SH-SY5Y (cell line): ENCODE measurements around the gene STK24.

Experiments
- GATA2 ChIP-seq: IDR thresholded peaks from 2 replicates; pipeline ENCODE4 v1.6.1; 2011; ENCODE audit warnings: mild to moderate bottlenecking, low read depth, low read length
- GATA3 ChIP-seq: IDR thresholded peaks from 2 replicates; pipeline ENCODE4 v1.6.1; 2011; ENCODE audit warnings: low read depth, mild to moderate bottlenecking, low read length, moderate library complexity

The STK24 gene

GRCh38 chr13:98423417-98423816 lies 153.5 kb downstream of the STK24 start:
- no peak for TF ChIP-seq GATA3
- TF ChIP-seq GATA2: no peak

GRCh38 chr13:98422046-98422445 lies 154.9 kb downstream of the STK24 start:
- TF ChIP-seq GATA2 (no peak), GATA3 (no peak)

GRCh38 chr13:98420554-98421175 lies 156.2 kb downstream of the STK24 start:
- TF ChIP-seq GATA2 (no peak), GATA3 (no peak)

GRCh38 chr13:98419786-98420553 lies 156.9 kb downstream of the STK24 start:
- TF ChIP-seq GATA2: no peak
- TF ChIP-seq GATA3: no peak

- TF ChIP-seq GATA3 (no peak), GATA2 (no peak)
Measured at GRCh38 chr13:98416408-98416807, 160.5 kb downstream of the STK24 start.

GRCh38 chr13:98415326-98416070 lies 161.4 kb downstream of the STK24 start:
- no peak for TF ChIP-seq GATA2
- TF ChIP-seq GATA3: no peak

- TF ChIP-seq GATA3 (no peak), GATA2 (no peak)
Measured at GRCh38 chr13:98413796-98414195, 163.1 kb downstream of the STK24 start.

GRCh38 chr13:98411617-98412265 lies 165.2 kb downstream of the STK24 start:
- TF ChIP-seq GATA2 (no peak), GATA3 (no peak)

- no peak for TF ChIP-seq GATA3
Measured at GRCh38 chr13:98411013-98411412, 165.9 kb downstream of the STK24 start.

GRCh38 chr13:98410612-98411011 lies 166.3 kb downstream of the STK24 start:
- TF ChIP-seq GATA3 (no peak), GATA2 (no peak)

- TF ChIP-seq GATA2: no peak
- TF ChIP-seq GATA3: no peak
Measured at GRCh38 chr13:98409281-98409680, 167.6 kb downstream of the STK24 start.

GRCh38 chr13:98407575-98407974 lies 169.3 kb downstream of the STK24 start:
- TF ChIP-seq GATA3 (no peak), GATA2 (no peak)

- TF ChIP-seq GATA2 (no peak), GATA3 (no peak)
Measured at GRCh38 chr13:98406971-98407370, 169.9 kb downstream of the STK24 start.

GRCh38 chr13:98406427-98406826 lies 170.5 kb downstream of the STK24 start:
- no peak for TF ChIP-seq GATA2
- TF ChIP-seq GATA3: no peak

- TF ChIP-seq GATA2: no peak
- no peak for TF ChIP-seq GATA3
Measured at GRCh38 chr13:98405690-98406344, 171.1 kb downstream of the STK24 start.
